B cell (primary cell): ENCODE results near the gene LRRIQ3.

Source experiments
- EZH2 ChIP-seq: IDR thresholded peaks from 2 replicates; pipeline ENCODE4 v1.6.1; 2012; ENCODE audit warnings: borderline replicate concordance, low read depth, mild to moderate bottlenecking, moderate library complexity, low read length; ENCODE audit not compliant: insufficient read depth, poor library complexity, severe bottlenecking
- TF ChIP-seq, protein P1 (sequence below): fragments of 200-600 bp; IDR thresholded peaks from one replicate; pipeline ENCODE4 v1.8.0; 2022; ENCODE audit warnings: antibody characterized with exemption, mild to moderate bottlenecking

DNA sequence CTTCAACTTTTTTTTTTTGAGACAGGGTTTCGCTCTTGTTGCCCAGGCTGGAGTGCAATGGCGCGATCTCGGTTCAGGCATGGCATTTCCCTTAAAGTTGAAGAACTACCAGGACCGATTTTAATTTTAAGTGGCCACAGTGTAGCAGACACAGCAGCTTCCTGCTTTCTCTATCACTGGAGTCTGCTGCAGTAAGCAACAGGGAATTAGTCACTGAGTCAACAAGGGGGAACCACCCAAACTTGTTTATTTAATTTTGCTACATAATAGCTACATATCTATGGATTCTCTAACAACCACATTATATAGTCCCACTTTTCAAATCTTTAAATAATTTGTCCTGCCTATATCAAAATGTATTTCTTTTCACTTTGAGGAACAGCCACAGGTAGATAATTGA is 24.7 kb upstream of the LRRIQ3 start:
- TF ChIP-seq, protein P1, sequence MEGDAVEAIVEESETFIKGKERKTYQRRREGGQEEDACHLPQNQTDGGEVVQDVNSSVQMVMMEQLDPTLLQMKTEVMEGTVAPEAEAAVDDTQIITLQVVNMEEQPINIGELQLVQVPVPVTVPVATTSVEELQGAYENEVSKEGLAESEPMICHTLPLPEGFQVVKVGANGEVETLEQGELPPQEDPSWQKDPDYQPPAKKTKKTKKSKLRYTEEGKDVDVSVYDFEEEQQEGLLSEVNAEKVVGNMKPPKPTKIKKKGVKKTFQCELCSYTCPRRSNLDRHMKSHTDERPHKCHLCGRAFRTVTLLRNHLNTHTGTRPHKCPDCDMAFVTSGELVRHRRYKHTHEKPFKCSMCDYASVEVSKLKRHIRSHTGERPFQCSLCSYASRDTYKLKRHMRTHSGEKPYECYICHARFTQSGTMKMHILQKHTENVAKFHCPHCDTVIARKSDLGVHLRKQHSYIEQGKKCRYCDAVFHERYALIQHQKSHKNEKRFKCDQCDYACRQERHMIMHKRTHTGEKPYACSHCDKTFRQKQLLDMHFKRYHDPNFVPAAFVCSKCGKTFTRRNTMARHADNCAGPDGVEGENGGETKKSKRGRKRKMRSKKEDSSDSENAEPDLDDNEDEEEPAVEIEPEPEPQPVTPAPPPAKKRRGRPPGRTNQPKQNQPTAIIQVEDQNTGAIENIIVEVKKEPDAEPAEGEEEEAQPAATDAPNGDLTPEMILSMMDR: no peak
- TF ChIP-seq EZH2: no peak
